Tibial artery (tissue), 4 donors: ENCODE measurements around the gene SRCIN1.
"Not testable (repeated sequence)": the region's sequence is repeated elsewhere in the genome, so short reads cannot be mapped to it uniquely, and the experiment has no call there.

ENCODE experiments used
- DNase-seq, 2 donors: peaks; one replicate each; pipeline ENCODE4 v3.0.0-alpha.2; 2019
- H3K27ac ChIP-seq, 2 donors: fragments of 200-600 bp; sonication (generic) in 1 of 2; 1 replicate in 1 of 2; 2 replicates in 1 of 2; pipeline ENCODE4 v1.5.1; 2018 to 2019; ENCODE audit warnings: mild to moderate bottlenecking in 1 of 2
- H3K27me3 ChIP-seq, 2 donors: fragments of 200-600 bp; sonication (generic) in 1 of 2; one replicate each; pipeline versions ENCODE4 v1.5.1 to v1.6.0; 2016 to 2019
- H3K36me3 ChIP-seq, 3 donors: fragments of 200-600 bp; sonication (generic) in 2 of 3; one replicate each; pipeline ENCODE4 v1.5.1; 2016 to 2019; ENCODE audit warnings: mild to moderate bottlenecking in 2 of 3
- H3K4me1 ChIP-seq, 4 donors: fragments of 200-600 bp; sonication (generic) in 2 of 4; 1 replicate in 3 of 4; 2 replicates in 1 of 4; pipeline ENCODE4 v1.5.1; 2016 to 2019
- H3K4me3 ChIP-seq, 2 donors: fragments of 200-600 bp; sonication (generic) in 1 of 2; 1 replicate in 1 of 2; 2 replicates in 1 of 2; pipeline ENCODE4 v1.5.1; 2018 to 2019; ENCODE audit warnings: mild to moderate bottlenecking in 2 of 2
- H3K9me3 ChIP-seq, 3 donors: fragments of 200-600 bp; sonication (generic) in 1 of 3; one replicate each; pipeline ENCODE4 v1.5.1; 2016 to 2019
- CTCF ChIP-seq, 2 experiments: fragments of 200-600 bp in 1 of 2; fragments of 450-650 bp in 1 of 2; IDR thresholded peaks; one replicate each; pipeline ENCODE4 v1.5.1; 2017 to 2019; ENCODE audit warnings: antibody characterized with exemption in 2 of 2, mild to moderate bottlenecking in 1 of 2, moderate library complexity in 1 of 2
- intact Hi-C: fragments of 100-400 bp; cut with DNase I; formaldehyde crosslinking; loops from one replicate; pipeline ENCODE4 v1.15.0; 2023; ENCODE audit warnings: low total_unique reads

SRCIN1 gene

GRCh38 chr17:38485146-38485468, 120.6 kb downstream of the SRCIN1 start:
- no peaks in the 10 kb centered on the region for H3K27me3 ChIP-seq
- peaks cover 0 to 46% (median 25%) of the 10 kb centered on the region in 4 donors for H3K4me1 ChIP-seq
- peak overlapping the region; percentile 69 to 85 for H3K27ac ChIP-seq
- TF ChIP-seq CTCF (IDR thresholded peaks at IDR 0.05) = no peak
- no peak overlapping the region for H3K4me3 ChIP-seq
- H3K9me3 ChIP-seq = no peaks in the 10 kb centered on the region
- H3K36me3 ChIP-seq = peaks cover 18 to 55% (median 50%) of the 10 kb centered on the region in 3 donors
- intact Hi-C loops = loop anchor here (2.0 to 10.0 kb wide), 2 partner anchors 42 to 130 kb away; partner anchors contain the start of gene SOCS7
- DNase-seq = no peak

GRCh38 chr17:38484242-38485145, 121.3 kb downstream of the SRCIN1 start:
- peaks cover 18 to 55% (median 50%) of the 10 kb centered on the region in 3 donors for H3K36me3 ChIP-seq
- peak overlapping the region; percentile 69 to 85 for H3K27ac ChIP-seq
- TF ChIP-seq CTCF (IDR thresholded peaks at IDR 0.05) = peak; percentile 75 to 91
- H3K27me3 ChIP-seq, H3K9me3 ChIP-seq, H3K4me3 ChIP-seq: not testable (repeated sequence)
- peak; percentile 82 to 89 for DNase-seq
- intact Hi-C loops = loop anchor here (2.0 to 10.0 kb wide), 2 partner anchors 42 to 130 kb away; partner anchors contain the start of gene SOCS7
- peaks cover 0 to 46% (median 25%) of the 10 kb centered on the region in 4 donors for H3K4me1 ChIP-seq

GRCh38 chr17:38482700-38483043, 123.1 kb downstream of the SRCIN1 start:
- H3K4me3 ChIP-seq, DNase-seq, H3K9me3 ChIP-seq, H3K27me3 ChIP-seq: not testable (repeated sequence)
- H3K36me3 ChIP-seq = peaks cover 23 to 56% (median 55%) of the 10 kb centered on the region in 3 donors
- intact Hi-C loops = loop anchor here (10.0 kb wide), 1 partner anchor 128 kb away; the partner anchor contains the start of gene SOCS7
- H3K4me1 ChIP-seq = peaks cover 0 to 46% (median 25%) of the 10 kb centered on the region in 4 donors
- H3K27ac ChIP-seq = peak overlapping the region; percentile 68 to 85

- H3K4me3 ChIP-seq, H3K9me3 ChIP-seq, H3K27me3 ChIP-seq: not testable (repeated sequence)
- peak in 1 of 2 donors; percentile 82 for DNase-seq
- peak overlapping the region; percentile 68 to 85 for H3K27ac ChIP-seq
- peaks cover 23 to 60% (median 58%) of the 10 kb centered on the region in 3 donors for H3K36me3 ChIP-seq
- peaks cover 0 to 41% (median 23%) of the 10 kb centered on the region in 4 donors for H3K4me1 ChIP-seq
- intact Hi-C loops = loop anchor here (10.0 kb wide), 1 partner anchor 127 kb away; the partner anchor contains the start of gene SOCS7
These were observed 123.6 kb downstream of the SRCIN1 start for GRCh38 chr17:38482039-38482699.
